GM13977 (cell line): ENCODE measurements around the gene PBOV1.

ENCODE experiments used
- DNase-seq: peaks from one replicate; pipeline ENCODE4 v3.0.0; 2012; ENCODE audit warnings: low spot score
- in situ Hi-C: fragments of 300-500 bp; cut with MboI; formaldehyde crosslinking; loops from one replicate; pipeline ENCODE4 v1.12.0; 2022; ENCODE audit warnings: low sequenced_read_pairs, low pct_unique_long_range_greater_than_20kb, mixed read lengths, inconsistent platforms; ENCODE audit not compliant: unreplicated experiment
- TF ChIP-seq, protein P1 (sequence below): IDR thresholded peaks from 2 replicates; pipeline ENCODE4 v1.5.1; 2012; ENCODE audit warnings: mild to moderate bottlenecking, control low read depth; ENCODE audit not compliant: insufficient read depth; ENCODE audit errors: extremely low read depth, missing control alignments

PBOV1 gene

GRCh38 chr6:138241381-138241780, 23.1 kb upstream of the PBOV1 start:
- DNase-seq = no peak
- in situ Hi-C loops = no loop called here
- TF ChIP-seq, protein P1, sequence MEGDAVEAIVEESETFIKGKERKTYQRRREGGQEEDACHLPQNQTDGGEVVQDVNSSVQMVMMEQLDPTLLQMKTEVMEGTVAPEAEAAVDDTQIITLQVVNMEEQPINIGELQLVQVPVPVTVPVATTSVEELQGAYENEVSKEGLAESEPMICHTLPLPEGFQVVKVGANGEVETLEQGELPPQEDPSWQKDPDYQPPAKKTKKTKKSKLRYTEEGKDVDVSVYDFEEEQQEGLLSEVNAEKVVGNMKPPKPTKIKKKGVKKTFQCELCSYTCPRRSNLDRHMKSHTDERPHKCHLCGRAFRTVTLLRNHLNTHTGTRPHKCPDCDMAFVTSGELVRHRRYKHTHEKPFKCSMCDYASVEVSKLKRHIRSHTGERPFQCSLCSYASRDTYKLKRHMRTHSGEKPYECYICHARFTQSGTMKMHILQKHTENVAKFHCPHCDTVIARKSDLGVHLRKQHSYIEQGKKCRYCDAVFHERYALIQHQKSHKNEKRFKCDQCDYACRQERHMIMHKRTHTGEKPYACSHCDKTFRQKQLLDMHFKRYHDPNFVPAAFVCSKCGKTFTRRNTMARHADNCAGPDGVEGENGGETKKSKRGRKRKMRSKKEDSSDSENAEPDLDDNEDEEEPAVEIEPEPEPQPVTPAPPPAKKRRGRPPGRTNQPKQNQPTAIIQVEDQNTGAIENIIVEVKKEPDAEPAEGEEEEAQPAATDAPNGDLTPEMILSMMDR = no peak

- DNase-seq = no peak
- TF ChIP-seq, protein P1 = no peak
- in situ Hi-C loops = no loop called here
These were observed 22.4 kb upstream of the PBOV1 start for GRCh38 chr6:138240476-138241245.

- DNase-seq = no peak
- in situ Hi-C loops = no loop called here
- TF ChIP-seq, protein P1 = no peak
These were observed 21.5 kb upstream of the PBOV1 start for GRCh38 chr6:138239774-138240173.

- TF ChIP-seq, protein P1 = no peak
- in situ Hi-C loops = no loop called here
- no peak for DNase-seq
These were observed 20.1 kb upstream of the PBOV1 start for GRCh38 chr6:138238368-138238767.

GRCh38 chr6:138237463-138237862, 19.2 kb upstream of the PBOV1 start:
- no peak for DNase-seq
- in situ Hi-C loops = no loop called here
- TF ChIP-seq, protein P1 = no peak

DNA sequence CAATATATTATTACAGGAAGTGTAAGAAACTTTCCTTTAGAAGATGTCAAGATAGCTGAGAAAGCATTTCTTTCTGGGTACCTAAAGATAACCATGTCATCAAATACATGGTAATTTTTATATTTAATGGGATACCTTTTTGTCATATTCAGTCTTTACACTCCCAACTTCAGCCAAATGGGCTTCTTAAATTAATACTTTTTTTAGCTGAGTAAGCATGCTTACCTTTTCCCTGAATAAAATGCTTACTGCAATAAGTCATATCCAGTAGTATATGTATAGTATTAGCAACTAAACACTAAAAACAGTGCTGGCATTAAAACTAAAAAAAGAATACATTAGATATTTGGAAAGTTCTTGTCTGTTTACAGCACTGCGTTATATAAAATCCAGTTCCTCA, 17.4 kb upstream of the PBOV1 start:
- TF ChIP-seq, protein P1 = no peak
- no peak for DNase-seq
- in situ Hi-C loops = no loop called here
